Activated naive CD8-positive, alpha-beta T cell treated with anti-CD3 and anti-CD28 coated beads, Interleukin-2, amount 50 U/mL, for 16 hours (primary cell): Measurements from ENCODE around the gene TSTD2.
"Not testable (repeated sequence)": the region's sequence is repeated elsewhere in the genome, so short reads cannot be mapped to it uniquely, and the experiment has no call there.

Experiments
- DNase-seq: peaks from one replicate; pipeline ENCODE4 v3.0.0-alpha.2; 2020; ENCODE audit warnings: low read depth, low spot score

TSTD2 gene

GRCh38 chr9:97630591-97630990 lies 2.6 kb downstream of the TSTD2 start:
- DNase-seq = no peak

GRCh38 chr9:97629156-97629555 lies 4.0 kb downstream of the TSTD2 start:
- no peak for DNase-seq

- no peak for DNase-seq
These were observed 4.5 kb downstream of the TSTD2 start for GRCh38 chr9:97628668-97629067.

GRCh38 chr9:97627624-97628023 lies 5.5 kb downstream of the TSTD2 start:
- no peak for DNase-seq

GRCh38 chr9:97625620-97626019 lies 7.5 kb downstream of the TSTD2 start:
- DNase-seq = no peak

GRCh38 chr9:97623946-97624345 lies 9.2 kb downstream of the TSTD2 start:
- DNase-seq = no peak

- DNase-seq = not testable (repeated sequence)
These were observed 10.7 kb downstream of the TSTD2 start for GRCh38 chr9:97622483-97622882.

- not testable (repeated sequence) for DNase-seq
These were observed 13.1 kb downstream of the TSTD2 start for GRCh38 chr9:97620063-97620462.

- no peak for DNase-seq
These were observed 15.2 kb downstream of the TSTD2 start for GRCh38 chr9:97617939-97618416.

- DNase-seq = no peak
These were observed 17.6 kb downstream of the TSTD2 start for GRCh38 chr9:97615439-97616072.

- DNase-seq = no peak
These were observed 28.1 kb downstream of the TSTD2 start for GRCh38 chr9:97604901-97605645.

- DNase-seq = no peak
These were observed 30.7 kb downstream of the TSTD2 start for GRCh38 chr9:97602430-97602829.

GRCh38 chr9:97601228-97601898 lies 31.8 kb downstream of the TSTD2 start:
- no peak for DNase-seq

GRCh38 chr9:97600531-97601227 lies 32.5 kb downstream of the TSTD2 start:
- DNase-seq = no peak

GRCh38 chr9:97599314-97599846 lies 33.8 kb downstream of the TSTD2 start:
- DNase-seq = no peak

GRCh38 chr9:97598461-97599288 lies 34.5 kb downstream of the TSTD2 start:
- DNase-seq = peak; percentile 51

- DNase-seq = no peak
These were observed 36.3 kb downstream of the TSTD2 start for GRCh38 chr9:97596906-97597305.

- no peak for DNase-seq
These were observed 38.7 kb downstream of the TSTD2 start for GRCh38 chr9:97594381-97594921.

GRCh38 chr9:97593960-97594359 lies 39.2 kb downstream of the TSTD2 start:
- DNase-seq = no peak

GRCh38 chr9:97592126-97592525 lies 41.0 kb downstream of the TSTD2 start:
- no peak for DNase-seq

- DNase-seq = no peak
These were observed 41.6 kb downstream of the TSTD2 start for GRCh38 chr9:97591535-97591934.
